ENCODE data around the gene AFF2.
A peak's percentile ranks its signal among the peaks of the same experiment; 100 is the strongest.

Gene AFF2

DNA sequence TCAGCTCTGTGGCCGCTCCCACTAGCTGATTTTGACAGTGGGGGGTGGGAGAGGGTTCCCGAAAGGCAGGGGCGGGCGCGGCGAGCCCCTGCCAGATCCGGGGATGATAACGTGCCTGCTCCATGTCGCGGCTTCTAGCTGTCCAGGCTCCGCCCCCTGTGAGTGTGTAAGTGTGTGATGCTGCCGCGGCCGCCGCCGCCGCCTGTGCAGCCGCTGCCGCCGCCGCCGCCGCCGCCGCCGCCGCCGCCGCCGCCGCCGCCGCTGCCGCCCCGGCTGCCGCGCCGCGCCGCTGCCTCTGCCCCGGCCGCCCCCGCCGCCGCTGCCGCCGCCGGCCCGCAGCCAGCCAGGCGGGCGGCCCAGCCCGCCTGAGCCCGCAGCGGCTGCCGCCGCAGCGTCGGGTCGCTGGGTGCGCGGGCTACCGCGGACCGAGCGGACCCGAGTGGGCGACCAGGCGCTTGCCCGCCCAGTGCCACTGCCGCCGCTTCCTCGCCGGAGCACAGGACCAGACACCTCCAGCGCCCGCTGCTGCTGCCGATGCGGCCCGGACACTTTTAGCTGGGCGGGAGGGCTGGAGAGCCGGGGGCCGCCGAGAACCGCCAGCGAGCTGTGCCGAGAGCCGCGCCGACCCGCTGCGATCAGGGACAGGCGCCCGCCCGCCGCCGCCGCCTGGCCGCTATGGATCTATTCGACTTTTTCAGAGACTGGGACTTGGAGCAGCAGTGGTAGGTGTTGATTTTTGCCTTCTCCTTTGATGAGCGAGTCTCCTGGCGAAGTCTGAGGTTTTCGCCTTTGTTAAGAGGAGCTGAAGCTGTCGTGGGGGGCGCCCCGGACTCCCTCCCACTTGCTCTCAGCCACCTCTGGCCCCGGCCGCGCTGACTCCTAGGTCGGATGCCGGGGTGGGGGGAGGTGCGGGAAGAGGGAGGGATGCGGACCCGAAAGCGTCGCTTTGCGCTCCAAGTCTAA, at the start of gene AFF2:
TSS of gene AFF2 (plus strand) at position 195 of the 963 bp plus-strand sequence. CDS start at position 676, 481 bp downstream.
- DNase-seq = peak; percentile 52

GRCh38 chrX:148457279-148457678, 43.1 kb upstream of the AFF2 start:
- no peak for DNase-seq

DNA sequence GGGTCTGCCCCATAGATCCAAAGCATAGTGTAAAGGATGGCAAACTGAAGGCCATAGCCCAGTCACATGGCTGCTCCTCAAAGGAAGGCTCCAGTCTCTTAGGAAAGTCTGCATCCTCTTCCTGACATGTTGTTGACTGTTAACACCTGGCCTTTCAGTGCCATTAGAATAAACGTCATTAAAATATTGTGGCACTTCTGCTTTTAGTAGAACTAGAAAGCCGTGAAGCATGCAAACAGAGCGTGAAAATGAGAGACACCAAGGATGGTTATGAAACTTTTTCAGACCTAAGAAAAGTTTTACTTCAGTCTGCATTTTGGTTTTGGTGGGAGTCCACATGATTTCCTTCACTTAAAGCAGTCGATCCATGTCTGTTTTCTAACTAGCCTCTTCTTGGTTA, 41.1 kb upstream of the AFF2 start:
- DNase-seq = no peak

DNA sequence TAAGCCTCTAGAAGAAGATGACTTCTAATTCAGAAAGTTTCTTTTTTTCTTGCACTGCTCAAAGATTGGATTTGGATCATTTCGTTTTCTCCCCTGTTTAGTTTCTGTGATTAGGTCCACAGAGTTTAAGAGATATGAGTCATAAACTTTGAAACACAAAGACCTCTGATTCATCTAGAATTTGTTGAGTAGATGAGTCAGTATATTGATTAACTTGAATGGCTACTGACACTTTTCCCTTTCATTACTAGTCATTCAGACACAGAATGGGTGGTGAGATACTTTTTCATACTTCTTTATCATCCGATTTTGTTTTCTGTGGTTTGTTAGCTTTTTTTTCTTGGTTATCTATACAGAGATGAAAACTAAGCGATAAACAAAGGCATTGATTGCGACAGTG, 34.1 kb upstream of the AFF2 start:
- no peak for DNase-seq

GRCh38 chrX:148470324-148470723, 30.1 kb upstream of the AFF2 start:
- DNase-seq = no peak

DNA sequence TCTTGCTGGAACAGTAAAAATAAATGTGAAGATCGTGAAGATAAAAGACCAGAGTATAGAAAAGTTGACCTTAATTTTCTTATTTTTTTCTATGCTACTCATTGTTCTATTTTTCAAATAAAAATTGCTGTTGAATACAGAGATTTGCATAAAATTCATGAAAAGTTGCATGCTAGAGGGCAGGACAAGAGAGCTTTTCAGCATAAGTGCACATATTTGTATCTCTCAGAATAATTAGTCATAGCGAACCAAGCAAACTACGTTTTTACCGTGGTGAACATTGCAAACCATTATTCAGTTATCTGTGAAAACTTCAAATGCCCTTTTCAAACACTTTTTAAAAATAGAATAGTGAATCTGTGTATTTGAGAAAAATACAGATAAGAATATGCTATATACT, 26.4 kb upstream of the AFF2 start:
- no peak for DNase-seq

GRCh38 chrX:148492057-148492456, 8.4 kb upstream of the AFF2 start:
- DNase-seq = no peak

GRCh38 chrX:148495176-148495575, 5.2 kb upstream of the AFF2 start:
- DNase-seq = no peak

DNA sequence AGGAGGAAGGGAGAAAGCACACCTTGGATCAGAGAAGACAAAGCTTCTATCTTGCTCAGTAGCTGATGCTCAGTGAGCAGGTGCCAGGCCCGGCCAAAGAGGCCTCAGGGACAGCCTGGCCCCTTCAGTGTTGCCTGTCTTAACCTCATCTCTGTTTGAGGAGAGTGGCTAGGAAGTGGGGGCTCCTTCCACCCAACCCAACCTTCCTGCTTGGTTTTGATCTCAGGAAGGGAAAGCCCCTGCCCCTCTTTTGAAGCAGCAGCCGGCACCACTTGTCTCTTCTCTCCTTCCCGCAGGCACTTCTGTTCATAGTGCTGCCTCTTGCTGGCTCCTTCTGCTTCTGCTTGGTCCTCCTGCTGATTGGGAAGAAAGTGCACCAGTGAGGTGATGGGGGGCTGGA, 2.4 kb upstream of the AFF2 start:
- no peak for DNase-seq

DNA sequence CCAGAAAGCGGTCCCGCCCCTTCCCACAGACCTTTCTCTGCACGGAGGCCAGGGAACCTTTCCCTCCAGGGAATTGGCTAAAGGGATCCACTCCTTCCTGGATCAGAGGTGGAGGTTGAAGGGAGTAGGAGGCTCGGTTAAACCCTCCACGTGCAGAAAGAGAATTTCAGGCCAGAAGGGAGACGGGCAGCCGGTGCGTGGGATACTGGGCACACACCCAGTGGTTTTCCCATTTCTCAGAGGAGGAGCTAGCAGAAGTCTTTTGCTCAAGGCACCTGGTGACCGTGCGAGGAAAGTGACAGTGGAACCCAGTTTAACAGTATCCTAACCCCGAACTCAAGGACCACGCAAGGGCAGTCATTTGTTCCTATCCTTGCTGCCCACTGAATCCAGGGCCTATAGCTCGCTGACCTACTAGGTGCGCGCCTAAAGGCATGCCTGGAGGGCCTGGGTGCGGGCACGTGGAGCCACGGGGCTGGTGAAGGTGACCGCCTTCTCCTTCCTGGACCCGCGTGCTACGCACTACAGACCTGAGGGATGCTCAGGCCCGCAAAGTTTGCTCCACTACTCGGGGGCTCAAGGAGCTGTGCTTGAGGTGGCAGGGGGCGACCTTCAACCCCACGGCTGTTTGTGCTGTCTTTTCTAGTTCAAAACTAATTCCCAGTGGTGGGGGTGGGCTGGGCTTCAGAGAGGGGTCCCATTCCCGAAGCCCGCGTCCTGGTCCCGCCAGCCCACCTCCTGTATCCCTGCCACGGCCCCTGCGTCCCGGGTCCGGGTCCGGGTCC, 587 bp upstream of the AFF2 start:
- DNase-seq = no peak

DNA sequence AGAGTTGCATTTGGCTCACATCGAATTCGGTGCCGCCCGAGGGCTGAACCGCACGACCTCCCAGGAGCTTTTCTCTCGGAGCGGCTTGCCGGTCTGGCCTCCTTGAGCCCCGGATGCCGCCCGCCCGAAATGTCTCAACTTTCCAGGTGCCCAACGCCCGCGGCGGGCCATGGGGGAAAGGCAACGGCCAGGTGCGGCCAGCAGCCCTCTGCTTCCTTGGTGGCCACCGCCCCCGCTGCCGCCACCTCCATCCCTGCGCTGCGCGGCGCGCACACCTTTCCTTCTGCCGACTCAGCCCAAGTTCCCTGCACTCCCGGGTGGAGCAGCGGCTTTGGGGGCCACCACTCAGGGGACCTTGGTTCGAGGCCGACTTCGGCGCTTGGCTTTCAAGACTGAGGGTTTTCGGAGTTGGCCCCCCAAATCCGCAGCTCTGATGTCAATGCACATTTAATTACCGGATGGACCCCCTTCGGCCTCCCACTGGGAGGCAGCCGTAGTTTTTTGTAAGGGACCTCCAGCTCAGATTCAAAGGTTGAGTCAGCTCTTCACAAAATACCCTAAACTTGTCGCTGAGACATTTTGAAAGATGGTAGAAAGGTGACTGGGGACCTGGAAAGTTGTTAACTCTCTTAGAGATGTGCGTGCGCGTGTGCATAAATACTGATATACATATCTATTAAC, 1.1 kb downstream of the AFF2 start:
- no peak for DNase-seq

GRCh38 chrX:148504506-148504905, 4.1 kb downstream of the AFF2 start:
- no peak for DNase-seq

GRCh38 chrX:148507418-148507817, 7.0 kb downstream of the AFF2 start:
- no peak for DNase-seq

DNA sequence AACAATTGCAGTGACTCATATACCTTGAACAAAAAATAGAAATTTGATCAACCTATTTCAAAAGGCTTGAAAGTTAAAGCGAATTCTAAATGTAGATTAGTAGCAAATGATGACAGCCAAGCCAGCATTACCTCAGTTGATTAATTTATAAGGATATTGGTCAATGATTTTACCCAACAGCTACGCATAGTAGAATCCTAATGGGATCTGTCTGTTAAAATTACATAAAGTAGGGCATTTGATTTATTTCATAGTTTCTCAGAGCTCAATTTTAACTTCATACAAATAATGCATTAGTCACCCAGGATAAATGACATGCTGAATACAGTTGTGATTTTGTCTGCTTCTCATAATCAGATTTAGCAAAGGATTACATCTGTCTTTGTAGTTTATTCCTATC, 12.0 kb downstream of the AFF2 start:
- DNase-seq = no peak

DNA sequence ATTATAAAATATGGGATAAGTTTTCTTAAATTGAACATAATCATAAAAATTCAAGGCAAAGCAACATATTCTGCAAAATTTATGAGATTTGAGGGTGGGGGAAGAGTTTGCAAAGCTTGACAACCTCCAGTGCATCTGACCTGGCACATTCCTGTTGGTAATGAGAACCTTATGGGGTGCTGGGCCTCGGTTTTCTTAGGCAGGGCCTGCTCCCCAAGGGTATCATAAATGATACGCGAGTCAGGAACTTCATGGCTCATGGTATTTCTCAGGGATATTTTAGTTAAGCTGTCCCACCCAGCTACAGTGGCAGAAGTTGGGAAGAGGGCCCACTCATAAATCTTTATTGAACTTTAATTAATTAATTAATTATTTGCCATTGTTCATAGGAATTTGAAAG, 13.2 kb downstream of the AFF2 start:
- no peak for DNase-seq

DNA sequence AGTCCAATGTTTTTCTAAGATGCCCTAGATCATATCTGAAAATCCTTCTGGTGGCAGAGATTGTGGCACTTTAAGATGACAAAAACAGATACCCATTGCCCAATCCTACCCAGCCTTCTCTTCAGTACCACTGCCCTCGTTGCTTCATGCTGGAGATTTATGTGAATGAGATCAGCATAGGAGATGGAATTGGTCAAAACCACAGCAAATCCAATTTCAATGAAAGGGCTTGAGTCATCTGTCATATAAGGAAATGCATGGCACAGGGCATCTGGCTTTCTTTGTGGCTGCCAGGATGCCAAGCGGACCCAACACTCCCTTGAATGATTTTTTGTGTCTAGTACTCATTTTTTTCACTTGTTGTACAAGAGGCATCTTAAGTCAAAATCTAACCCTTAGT, 16.8 kb downstream of the AFF2 start:
- no peak for DNase-seq

DNA sequence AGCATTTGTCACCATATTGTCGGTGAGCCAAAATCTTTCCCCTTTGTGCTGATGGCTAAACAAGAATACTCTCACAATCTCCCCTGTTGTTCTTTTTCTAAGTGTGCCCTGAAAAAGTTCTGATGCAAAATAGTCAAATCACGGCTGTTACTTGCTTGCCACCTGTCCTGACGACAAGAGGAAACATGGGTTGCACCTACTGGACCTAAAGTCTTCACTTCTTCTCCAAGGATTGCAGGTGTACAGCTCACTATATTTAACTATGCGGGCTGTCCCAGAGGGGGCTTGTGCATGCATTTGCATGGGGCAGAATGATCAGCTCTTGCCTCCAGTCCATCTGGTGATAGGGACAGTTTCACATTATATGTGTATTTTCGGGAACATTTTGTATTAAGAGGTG, 21.6 kb downstream of the AFF2 start:
- DNase-seq = no peak

DNA sequence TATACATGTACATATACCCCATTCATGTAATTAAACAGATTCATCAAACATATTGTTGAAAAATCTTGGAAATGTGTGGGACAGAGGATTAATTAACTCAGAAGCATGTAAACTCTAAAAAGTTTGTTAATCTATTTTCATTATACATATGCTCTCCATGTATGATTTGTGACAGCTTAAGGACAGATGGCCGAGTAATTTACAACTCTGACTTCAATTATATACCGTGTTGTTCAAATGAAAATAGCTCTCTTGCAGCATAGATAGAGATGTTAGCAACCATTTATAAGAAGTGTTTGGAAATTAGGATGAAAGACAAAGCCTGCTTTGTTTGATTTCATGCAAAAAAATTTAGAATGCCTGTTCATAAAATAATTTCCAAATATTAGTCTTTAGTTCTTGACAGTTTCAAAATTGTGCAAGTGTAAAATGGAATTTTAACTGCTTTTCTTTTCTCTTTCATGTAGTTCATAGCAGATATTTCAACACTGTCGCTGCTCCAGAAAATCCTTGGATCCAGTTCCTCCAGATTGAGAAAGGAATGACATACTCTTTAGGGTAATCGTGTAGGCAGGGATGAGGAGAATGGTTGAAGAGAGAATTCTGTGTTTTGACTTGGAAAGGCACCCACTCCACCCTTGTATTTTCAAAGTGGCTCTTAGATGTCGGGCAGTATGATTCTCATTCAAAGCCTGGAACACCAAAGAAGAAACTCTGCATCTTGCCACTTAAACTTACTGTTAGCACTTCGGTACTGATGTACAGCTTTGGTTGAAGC, 23.1 kb downstream of the AFF2 start:
- no peak for DNase-seq

DNA sequence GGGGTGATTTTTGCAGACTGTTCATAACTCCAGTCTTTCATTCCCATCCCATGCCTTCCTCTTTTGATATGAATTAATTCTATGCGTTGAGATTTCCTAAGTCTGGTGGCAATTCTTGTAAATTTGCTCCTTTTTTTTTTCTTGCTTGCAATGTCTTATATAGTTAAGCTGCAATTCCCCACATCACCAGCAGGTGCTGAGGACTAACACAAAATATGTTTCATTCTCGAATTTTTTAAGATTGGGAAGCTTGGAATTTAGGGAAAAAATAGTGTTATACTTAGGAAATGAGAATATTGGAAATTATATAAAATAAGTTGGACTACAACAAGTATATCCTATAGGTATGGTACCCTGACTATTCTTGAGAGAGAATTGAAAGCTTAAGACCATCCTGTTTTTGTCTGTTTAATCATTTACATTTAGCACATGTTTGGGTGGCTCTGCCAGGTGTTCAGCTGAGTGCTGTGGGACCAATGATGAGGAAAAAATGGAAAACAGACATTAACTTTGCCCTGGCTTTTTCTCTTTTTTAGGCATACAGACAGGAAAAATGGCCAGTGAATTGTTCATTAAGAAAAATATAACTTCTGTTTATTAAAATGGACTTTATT, 30.2 kb downstream of the AFF2 start:
- no peak for DNase-seq

GRCh38 chrX:148534291-148534690, 33.9 kb downstream of the AFF2 start:
- no peak for DNase-seq

DNA sequence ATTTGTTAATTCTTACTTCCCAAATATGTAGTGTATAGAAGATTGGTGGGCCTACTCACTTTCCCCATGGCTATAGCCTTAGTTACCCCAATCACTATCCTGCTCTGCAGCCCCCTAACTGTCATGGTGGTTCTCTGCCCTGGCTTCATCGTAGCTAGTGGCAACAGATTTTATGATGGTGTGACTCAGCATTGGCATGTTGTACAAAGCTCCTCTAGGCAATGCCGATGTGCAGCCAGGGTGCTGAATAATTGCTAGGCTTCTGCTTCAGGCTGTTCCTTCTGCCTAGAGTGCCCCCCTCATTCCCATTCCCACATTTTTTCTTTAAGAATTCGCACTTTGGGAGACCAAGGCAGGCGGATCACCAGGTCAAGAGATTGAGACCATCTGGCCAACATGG, 35.2 kb downstream of the AFF2 start:
- no peak for DNase-seq

DNA sequence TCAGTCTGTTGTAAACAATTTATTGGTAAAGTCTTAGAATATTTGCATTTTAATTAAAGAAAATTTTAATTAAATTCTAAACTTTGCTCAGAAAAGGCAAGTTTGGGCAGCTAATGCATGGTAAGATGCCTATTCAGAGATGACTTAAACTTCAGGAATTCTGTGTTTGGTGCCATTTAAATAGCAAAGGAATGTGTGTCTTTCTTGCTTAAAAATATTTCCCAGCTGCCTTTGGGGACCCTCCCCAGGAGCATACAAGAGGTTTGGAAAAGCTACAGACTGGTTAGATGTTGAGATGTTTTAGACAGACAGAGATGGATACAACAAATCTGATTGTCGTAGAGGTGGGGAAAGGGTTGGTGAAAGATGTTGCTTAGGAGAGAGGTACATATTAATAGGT, 36.5 kb downstream of the AFF2 start:
- DNase-seq = no peak

Measured in stimulated activated CD4-positive, alpha-beta T cell treated with anti-CD3 and anti-CD28 coated beads, Interleukin-12 subunit alpha, Interleukin-12 subunit beta, amount 100 ng/mL, for 4 hours (primary cell).